GM18868 (cell line): ENCODE measurements around the gene MUC5B.

Experiments
- ATAC-seq: cut with Tn5 transposase; IDR thresholded peaks from one replicate; pipeline ENCODE4 v1.9.1; 2021; ENCODE audit warnings: mild to moderate bottlenecking, moderate library complexity; ENCODE audit not compliant: unreplicated experiment

MUC5B gene

DNA sequence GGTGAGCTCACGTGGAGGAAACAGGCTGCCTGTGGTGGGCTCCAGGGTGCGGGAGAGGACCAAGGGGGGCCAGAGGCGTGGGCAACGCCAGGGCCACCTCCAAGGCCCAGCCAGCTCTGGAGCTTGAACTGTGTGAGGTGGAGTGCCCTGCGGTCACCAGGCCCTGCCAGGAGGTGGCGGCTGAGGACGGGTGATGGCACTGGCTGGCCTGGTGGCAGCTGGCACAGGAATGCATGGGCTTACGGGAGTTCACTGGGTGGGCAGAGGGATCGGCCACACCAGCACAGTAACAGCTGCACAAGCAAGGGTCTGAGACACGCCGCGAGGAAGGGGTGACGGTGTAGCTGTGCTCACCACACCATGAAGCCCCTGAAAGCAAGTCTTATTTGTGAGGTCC, 70.8 kb downstream of the MUC5B start:
- no peak for ATAC-seq

DNA sequence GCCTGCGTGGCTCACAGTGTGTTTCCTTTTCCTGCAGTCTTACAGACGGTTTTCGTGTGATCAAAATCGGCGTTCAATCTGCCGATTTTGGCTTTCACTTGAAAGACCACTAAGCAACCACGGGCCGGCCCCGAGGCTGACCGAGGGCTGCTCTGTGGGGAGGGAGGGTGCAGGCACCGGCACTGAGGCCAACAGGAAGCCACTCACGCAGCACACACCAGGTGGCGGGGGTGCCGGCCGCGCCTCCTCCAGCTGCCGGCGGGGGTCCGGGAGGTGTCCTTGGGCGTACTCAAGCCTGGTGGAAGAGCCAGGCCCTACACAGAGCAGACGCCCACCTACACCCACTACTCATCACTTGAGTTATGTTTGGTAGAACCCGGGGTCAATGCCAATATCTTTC, 72.2 kb downstream of the MUC5B start:
- no peak for ATAC-seq

DNA sequence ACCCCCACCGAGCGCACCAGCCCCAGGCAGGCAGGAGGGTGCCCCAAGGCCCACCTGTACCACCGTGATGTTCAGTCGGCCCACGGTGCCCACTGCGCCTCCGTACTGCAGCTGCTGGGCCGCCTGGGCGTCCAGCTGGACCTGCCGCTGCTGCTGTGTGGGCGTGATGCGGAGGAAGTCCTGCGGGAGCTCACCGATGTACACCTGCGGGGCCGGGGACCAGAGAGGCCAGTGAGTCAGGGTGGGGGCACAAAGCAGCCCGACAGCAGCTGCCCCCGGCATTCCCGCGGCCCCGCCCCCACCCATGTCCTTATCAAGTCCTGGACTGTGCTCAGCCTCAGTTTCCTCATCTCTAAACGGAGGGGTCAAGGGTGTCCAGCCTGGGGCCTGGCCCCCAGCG, 72.7 kb downstream of the MUC5B start:
- no peak for ATAC-seq

DNA sequence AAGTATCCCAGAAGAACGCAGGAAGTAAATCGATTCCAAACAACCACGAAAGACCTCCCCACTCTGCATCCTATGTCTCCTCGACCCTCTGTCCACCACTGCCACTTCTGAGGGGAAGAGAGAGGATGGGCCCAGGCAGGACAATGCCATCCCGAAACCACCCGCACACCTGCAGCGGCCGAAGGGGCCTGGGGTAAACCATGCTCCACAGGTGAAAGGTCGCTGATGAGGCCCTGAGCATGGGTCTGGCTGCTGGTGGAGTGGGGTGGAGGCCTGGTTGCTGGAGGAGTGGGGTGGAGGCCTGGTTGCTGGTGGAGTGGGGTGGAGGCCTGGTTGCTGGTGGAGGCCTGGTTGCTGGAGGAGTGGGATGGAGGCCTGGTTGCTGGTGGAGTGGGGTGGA, 73.4 kb downstream of the MUC5B start:
- ATAC-seq: no peak

DNA sequence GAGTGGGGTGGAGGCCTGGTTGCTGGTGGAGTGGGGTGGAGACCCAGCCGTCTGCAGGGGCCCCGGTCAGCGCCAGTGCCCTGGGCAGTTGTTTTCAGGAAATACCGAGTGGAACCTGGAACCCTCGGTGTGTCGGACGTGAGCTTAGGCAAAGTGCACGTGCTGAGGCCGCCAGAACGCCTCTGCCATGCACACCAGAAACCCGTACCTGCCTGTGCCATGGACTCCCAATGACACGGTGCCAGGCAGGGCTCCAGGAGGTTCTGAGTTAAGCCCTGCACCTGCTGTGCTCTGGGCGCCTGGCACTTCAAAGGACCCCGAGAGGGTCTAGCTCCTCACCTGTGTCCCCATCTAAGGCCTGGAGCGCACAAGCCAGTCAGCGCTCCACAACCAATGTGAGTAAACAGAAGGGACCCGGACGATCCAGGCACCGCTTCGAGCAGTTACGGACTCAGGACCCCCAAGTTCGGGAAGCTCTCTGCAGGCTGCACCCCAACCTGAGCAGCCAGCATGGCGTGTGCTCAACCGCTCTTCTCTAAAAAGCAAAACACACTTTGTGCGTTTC, 74.2 kb downstream of the MUC5B start:
- ATAC-seq: no peak

DNA sequence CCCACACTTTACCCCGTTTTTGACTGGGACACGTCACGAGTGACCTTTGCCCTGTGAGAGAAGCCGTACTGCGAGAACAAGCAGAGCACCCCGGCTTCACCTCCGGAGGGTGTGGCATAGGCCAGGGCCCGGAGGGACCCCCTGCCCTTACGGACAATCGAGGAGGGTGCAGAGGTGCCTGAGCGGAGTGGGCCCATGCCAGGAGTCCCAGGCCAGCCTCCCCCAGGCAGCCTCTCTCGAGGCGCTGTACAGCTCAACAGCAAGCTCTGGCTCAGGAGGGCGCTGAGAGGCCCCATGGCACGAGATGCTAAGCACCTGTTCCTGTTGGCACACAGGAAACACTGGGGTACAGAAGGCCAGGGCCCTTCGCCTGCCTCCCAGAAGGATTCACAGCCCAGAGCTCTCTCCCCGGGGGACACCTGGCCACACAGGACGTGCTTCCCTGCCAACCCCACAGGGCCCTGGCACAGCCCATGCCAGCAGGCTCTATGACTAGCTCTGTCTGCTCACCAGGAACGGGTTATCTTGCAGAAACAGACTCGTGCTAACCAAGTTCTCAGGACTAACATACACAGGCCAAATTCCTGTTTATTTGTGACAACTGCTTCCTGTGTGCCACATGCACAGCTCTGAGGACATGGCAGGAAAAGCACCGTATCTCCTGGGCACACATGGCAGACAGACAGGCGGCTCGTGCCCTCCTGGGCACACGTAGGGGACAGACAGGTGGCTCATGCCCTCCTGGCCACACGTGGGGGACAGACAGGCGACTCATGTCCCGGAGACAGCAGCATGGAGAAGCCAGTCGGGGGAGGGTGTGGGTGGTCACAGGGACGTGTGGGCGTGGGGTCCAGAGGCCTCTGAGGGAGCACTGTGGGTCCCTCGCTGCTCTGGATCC, 75.0 kb downstream of the MUC5B start:
- ATAC-seq: no peak

DNA sequence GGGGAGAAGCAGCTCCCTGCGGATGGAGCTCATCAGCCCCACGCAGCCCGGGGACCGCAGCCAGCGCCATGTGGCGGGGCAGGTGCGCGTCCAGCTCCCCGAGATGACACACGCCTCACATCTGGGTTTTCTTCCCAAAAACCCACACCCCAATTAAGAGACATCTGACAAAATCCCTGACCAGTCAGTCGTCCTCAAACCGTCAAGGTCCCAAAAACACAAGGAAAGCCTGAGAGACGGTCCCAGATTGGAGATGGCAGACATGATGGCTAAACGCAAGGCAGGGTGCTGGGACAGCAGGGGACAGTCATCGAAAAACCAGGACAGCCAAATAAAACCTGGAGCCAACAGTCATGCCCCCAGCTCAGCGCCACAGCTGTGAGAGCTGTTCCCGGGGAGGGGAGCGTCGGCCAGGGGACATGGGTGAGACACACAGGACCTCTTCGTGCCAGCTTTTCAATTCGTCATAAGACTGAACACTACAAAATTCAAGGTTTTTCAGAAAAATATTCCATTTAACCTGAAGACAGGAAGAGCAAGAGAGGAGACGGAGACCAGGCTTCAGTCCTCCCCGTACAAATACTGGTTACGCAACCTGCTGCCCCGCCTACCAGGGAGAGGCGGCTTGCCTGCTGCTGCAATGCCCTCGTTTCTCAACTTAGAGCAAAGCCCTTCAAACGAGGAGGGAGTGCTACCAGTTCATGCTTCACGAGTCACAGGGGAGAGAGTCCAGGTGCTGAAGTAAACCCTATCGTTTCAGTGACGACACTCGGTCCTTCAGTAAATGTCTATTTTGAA, 76.0 kb downstream of the MUC5B start:
- no peak for ATAC-seq

DNA sequence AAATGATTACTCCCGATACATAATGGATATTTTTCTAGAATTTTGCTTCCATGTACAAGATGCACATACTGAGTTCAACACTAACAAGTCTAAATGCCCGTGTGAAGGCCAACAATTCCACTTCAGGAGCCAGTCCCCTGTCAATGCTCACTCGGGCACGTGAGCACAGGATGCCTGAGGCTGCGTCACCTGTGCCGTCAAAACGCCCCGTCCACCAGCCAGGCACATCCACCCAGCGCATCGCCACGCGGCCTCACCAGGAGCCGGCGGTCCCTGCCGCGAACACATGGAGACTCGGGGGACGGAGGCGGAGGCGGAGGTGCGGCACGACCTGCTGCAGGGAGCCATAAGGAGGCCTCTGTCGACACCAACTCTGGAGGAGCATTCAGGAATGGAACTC, 76.8 kb downstream of the MUC5B start:
- ATAC-seq: no peak

DNA sequence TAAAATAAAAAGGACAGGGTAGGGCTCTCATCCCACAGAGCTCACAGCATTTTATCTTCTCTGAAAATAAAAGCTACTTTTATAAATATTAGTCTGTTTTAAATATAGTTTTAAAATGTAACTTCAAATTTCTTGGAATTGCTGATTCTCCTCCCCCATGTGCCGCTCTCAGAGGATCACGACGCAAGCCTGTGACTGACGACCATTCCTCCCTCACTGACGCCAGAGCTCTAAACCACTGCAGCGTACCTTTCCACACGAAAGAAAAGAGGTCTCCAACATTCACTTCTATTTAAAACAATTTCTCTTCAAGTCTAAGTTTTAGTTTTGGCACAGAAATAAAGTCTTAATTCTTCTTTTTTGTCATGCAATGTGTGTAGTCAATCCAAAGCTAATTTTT, 77.3 kb downstream of the MUC5B start:
- no peak for ATAC-seq

DNA sequence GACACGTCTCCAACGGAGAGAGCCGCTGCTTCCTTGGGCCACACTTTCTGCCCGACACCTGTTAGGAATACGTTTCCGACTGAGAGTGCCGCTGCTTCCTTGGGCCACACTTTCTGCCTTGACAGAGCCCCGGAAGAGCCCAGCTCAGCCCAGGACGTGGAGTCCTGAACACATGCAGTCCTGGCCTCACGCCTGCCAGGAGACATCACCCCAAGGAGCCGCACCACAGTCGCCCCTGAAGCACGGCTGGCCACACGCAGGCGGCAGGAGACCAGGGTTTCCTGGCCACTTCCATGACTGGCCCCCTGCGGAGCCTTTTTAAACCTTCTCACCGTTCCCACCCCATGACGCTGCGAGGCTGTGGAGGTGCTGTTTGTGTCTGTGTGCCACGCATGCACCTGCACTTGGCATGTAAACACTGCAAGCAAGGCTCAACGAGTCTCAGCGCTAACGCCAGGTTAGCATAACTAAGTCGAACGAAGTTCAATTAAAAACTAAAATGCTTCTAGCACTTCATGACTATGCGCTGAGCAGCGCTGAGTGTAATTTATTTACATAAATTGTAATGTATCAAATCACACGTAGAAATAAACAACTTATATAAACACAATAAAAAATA, 77.8 kb downstream of the MUC5B start:
- ATAC-seq: no peak

DNA sequence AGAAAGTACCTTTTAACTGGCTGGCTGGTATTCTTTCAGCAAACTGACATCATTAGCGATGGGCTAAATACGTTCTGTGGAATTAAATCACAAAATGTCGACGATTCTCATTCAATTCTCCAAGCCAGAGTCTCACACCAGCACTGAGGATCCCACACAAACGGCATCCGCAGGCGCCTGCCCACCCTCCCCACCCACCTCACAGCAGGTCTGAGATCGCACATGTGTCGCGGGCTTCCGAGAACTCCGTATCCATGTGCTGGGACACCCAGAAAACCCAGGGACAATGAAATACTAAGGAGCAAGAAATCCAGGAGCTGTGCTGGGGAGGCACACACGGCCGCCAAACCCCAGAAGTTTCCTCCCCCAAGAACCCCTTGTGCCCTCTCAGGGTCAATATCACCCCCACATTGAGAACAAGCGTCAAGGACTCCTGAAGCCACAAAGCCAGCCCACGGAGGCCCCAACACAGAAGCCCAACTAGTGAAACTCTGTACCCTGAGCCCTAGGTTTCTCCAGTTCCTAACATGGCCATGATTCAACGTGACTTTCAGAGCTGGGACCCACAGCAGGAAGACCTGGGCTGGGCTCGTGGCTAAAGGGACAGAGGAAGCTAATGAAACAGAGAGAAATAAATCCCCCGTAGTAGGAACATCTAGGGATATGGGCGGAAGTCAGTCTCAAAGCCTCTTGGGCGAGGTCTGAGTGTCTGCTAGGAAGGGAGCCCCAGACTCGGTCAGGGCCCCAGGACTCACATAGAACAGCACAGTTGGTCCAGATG, 78.5 kb downstream of the MUC5B start:
- ATAC-seq: no peak

DNA sequence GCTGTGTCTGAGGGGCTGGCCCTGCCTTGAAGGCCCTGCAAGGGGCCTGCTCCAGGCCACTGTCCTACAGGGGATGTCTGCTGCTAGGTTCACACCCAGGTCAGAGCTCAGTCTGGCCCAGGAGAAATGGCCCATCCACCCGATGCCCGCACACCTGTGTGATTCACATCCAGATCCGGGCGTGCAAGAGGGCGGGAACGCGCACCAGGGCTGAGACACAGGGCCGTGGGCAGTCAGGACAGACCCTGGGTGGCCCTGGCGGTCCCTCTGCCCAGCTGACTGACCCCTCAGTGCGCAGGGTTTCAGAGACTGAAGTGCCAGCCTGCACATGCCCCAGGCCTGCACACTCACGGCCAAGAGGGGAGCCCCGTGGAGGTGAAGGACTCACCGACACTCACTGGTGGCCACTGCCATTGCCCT, 79.2 kb downstream of the MUC5B start:
- no peak for ATAC-seq

DNA sequence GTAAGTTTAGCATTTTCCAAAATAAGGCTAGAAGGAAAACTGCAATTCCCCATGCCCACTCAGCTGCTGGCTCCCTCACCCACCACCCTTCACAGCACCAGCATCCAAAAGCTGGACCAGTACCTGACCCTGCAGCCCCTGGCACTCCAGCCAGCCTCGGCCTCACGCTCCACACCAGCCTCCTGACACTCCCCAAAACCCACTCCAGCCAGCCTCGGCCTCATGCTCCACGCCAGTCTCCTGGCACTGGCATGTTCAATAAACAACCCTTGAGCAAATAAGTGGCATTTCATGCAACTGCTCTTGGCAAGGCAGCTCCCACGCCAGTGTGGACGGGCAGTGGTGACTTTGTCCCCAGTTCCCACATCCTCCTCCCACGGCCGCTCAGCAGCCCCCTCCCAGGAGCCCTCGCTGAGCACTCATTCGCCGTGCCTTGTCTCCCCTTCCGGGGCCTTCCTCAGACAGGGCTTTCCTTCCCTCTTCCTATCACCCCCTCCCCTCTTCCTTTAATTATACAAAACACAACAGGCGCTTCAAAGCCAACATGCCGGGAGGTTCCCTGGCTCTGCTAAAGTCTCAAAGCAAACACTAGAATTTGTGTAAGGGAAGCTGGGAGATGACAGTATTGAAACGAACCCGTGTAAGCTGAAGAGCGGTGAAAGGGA, 79.7 kb downstream of the MUC5B start:
- ATAC-seq: no peak

DNA sequence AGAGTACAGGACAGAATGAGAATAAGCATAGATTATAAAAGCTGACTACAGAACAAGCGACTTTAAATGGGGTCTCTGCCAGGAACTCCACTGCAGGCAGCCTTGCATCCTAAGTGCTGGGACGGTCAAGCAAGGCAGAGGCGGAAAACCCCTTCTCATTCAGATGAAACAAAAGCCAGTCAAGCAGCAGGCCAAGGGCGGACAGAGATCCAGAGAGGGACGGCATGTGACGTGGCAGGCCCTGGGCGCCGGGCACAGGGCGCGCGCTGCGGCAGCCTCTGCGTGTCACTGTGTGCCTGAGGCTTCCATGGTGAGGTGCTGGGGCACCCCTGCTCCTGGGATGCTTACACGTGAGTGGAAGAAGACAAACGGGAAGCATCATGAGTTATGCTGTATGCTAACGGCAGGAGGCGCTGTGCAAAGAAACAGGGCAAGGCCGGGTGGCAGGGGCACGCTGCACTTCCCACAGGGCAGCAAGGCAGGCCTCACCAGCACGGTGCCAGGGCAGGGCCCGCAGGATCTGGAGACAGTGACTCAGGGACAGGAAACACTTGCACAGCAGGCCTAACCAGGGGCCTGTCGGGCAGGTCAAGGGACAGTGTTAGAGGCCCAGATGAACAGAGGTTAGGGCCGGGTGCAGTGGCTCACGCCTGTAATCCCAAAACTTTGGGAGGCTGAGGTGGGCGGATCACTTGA, 80.4 kb downstream of the MUC5B start:
- no peak for ATAC-seq

DNA sequence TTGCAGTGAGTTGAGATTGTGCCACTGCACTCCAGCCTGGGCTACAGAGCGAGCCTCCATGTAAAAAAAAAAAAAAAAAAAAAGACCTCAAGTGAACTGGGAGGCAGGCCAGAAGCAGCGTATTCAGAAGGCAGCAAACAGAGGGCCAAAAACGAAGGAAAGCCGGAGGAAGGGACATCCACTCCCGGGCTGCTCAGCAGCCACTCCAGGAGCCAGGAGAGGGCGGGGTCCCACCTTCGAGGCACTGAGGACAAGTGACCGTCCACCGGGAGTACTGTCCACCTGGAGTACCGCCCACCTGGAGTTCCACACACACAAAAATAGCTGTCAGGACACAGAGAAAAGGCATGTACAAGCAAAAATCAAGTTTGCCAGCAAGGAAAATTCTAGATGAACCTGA, 81.1 kb downstream of the MUC5B start:
- no peak for ATAC-seq

DNA sequence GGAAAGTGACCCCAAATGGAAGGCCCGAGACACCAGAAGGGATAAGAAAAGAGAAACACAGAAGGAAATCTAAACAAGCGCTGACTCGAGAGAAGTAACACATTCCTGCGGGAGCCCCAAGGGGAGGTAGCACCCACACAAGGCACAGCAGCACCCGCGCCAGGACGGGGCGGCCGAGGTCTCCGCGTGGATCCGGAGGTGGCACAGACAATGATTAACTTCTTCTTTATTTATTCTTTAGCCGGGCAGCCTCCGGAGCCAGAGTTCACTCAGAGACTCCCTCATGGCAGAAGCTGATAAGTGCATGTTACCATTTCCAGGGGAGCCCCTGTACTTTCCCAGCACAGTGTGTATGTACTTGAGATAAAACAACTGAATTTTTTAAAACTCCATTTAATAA, 81.5 kb downstream of the MUC5B start:
- no peak for ATAC-seq

DNA sequence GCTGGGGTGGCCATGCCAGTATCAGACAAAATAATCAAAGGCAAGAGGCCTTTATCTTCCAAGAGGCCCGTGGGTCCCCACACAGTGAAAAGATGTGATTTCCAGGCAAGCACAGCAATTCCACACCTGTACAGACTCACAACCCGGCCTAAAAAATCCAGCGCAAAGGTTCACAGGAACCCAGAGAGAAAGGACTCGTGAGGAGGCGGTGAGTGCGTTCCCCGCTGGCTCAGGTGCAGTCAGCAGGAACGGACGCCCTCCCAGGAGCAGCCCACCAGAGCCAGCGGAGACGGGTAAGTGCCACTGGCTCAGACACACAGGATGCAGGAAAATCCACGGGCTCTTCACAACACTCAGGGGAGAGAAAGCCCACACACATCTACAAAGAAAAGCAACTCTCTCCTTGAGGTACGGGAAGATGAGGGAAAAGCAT, 82.2 kb downstream of the MUC5B start:
- no peak for ATAC-seq

DNA sequence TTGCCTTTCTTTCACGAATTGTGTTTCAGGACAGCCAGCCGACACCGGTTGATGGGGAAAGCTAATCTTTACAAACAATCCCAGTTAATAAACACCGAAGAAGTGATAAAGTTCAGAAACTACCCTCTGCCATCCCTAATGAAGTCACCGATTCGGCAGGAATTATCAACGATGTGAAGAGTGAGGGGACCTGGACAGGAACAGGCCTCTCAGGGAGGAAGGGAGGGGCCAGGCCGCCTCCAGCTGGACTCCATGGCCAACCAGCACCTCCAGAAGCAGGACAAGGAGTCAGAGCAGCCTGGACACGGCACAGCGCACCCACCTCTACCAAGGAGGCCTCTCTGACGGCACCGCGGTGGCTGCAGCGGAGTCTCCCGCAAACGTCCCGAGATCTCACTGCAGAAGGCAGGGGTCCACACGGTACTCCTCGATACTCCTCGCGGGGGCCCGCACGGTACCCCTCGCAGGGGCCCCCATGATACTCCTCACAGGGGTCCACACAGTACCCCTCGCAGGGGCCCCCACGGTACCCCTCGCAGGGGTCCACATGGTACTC, 82.7 kb downstream of the MUC5B start:
- ATAC-seq: no peak
